ENCODE measurements around the gene UBE2H.
"Not testable (repeated sequence)": the region's sequence is repeated elsewhere in the genome, so short reads cannot be mapped to it uniquely, and the experiment has no call there.

Gene UBE2H

DNA sequence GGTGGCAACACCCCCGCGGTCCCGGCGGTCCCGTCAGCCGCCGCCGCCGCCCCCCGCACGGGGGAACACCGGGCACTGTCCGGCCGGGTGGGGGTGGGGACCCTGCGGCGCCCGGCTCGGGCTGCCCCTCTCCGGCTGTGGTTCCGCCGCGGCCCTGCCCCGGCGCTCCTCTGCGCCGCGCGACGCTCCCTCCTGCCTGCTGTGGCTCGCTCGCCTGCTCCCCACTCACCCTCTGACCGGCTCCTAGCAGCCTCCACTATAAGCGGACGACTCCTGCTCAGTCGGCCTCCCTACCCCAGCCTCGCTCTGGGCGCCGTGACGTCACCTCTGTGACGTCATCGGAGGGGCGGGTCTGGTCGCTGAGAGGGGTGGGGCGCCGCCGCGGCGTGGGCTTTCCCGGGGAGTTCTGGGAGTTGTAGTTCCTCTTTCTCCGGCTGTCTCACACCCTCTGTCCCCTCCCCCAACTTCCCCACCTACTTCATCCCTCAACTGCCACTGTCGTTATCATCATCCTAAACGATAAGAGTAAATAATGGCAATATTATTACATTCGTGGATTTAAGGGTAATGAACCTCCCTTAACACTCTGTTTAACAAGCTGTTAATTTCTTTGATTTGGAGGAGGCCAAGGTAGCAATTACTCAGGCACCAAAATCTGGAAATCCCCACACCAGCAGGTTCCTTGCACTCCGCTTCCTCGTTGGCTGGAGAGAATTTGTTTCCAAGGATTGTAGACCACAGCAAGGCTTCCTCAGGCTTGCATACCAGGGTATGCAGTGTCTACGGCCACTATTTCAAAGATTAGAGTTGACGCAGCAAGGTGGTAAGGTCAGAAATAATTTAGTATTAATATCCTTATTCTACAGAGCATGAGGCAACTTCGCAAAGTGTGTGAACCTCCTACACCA, at the start of gene UBE2H:
Gene UBE2H (minus strand): TSS at position 308 of the 908 bp plus-strand sequence. CDS start 405 bp downstream, outside the sequence.
- peak; percentile 90 for DNase-seq

DNA sequence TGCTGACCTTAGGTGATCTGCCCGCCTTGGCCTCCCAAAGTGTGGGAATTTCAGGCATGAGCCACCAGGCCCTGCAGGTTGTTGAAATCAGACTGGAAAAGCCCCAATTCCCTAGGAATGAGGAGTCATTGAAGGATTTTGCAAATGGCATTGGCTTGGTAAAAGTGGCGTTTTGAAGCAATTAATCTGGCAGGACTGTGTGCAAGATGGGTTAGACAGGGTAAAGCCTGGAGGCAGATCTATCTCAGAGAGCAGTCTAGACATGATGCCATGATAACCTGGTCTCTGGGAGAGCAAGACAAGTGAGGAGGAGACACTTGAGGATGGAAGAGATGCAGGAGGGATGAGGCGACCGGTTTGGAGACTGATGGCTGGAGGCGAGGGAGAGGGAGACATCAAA, 45.7 kb upstream of the UBE2H start:
- no peak for DNase-seq

DNA sequence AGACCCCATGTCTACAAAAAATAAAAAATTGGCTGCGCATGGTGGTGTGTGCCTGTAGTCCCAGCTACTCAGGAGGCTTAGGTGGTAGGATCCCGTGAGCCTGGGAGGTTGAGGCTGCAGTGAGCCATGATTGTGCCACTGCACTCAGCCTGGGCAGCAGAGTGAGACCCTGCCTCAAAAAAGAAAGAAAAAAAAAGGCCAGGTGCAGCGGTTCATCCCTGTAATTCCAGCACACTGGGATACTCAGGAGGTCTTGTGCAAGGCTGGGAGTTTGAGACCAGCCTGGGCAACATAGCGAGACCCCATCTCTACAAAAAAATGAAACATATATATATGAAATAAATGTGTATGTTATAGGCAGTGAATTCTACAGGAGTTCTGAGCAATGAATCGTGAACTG, 44.5 kb upstream of the UBE2H start:
- no peak for DNase-seq

DNA sequence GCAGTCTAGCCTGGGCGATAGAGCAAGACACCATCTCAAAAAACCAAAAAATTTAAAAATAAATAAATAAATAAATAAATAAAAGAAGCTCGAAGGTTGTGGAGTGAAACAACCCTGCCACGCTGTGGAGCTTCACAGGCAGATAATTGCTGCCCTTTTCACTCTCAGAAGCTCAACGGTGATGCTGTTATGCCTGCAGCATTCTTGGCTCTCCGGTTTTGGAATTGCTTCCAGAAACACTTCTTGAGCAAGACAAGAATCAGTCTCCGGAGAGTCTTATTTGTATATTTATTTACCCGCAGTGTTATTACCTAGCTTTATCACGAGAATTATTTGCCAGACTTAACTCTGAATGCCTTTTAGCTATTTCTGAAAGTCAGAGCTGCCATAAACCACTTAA, 40.5 kb upstream of the UBE2H start:
- DNase-seq, result no peak

DNA sequence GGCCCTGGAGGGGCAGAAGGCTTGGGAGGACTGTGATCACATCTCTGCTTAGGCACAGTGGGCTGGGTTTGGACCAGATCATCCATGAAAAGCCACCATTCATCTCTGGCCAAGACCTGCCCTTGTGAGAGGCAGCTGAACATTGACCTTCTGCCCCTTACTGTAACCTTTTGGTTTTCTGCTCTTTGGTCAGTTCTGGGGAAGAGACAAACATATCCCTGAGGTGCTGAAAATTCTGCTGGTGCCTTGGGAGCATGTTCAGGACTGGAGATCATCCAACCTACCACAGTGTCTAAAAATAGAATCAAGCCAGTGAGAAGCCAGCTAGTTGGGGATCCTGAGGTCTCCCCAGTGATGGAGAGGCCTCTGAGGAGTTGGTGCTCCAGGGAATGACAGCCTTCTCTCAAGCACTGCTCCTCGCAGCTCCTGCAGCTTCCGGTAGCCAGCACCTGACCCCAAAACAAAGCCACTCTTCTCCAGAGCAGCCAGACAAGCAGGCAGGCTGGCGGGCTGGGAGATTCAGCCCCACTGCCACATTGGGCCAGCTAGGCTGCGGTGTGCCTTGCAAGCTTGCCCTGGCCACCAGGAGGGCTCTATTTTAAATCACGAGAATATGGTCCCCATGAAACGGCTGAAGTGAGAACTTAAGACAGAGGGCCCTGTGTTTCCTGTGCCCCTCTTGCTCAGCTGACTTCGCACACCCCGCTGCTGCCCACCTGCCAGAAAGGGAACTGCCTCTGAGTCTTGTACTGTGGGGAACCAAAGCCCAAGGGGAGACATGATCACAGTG, 37.8 kb upstream of the UBE2H start:
- no peak for DNase-seq

DNA sequence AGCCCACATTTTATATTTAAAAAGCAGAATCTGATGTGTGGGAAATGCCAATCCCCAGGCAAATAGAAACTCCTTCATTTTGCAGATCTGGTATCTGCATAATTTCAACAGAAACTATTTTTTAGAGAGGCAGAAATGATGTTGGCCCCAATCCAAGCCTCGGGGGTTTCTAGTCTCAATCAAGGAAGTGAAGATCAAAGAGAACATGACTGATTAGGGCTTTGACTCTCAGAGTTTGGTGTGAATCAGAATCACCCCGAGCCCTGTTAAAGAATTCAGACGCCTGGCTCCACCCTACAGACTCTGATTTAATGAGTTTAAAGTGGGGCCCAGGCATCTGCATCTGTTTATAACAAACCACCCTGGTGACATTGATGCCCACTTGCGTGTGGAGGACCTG, 36.7 kb upstream of the UBE2H start:
- DNase-seq, result peak; percentile 45

DNA sequence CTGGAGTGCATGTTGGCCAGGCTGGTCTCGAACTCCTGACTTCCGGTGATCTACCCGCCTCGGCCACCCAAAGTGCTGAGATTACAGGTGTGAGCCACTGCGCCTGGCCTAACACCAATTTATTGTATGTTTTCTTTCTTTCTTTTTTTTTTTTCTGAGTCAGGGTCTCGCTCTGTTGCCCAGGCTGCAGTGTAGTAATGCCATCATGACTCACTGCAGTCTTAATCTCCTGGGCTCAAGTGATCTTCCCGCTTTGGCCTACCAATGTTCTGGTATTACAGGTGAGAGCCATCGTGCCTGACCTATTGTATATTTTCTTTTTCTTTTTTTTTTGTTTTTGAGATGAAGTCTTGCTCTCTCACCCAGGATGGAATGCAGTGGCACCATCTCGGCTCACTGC, 33.8 kb upstream of the UBE2H start:
- no peak for DNase-seq

DNA sequence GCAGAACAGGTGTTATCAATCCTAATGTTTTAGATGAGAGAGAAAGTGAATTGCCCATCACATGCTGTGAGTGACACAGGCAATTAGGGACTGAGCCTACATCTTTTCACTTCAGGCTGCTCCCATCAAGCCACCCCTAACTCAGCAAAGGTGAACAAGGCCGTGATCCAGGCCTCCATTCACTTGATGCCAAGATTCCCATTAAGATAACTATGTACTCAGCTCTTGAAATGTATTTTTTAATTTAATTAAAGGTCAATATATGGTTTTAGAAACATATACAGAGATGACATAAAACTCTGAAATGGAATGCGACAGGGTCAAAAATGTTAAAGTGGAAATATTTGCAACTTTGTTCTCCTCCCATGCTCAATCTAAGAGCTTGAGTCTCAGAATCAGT, 27.9 kb upstream of the UBE2H start:
- no peak for DNase-seq

DNA sequence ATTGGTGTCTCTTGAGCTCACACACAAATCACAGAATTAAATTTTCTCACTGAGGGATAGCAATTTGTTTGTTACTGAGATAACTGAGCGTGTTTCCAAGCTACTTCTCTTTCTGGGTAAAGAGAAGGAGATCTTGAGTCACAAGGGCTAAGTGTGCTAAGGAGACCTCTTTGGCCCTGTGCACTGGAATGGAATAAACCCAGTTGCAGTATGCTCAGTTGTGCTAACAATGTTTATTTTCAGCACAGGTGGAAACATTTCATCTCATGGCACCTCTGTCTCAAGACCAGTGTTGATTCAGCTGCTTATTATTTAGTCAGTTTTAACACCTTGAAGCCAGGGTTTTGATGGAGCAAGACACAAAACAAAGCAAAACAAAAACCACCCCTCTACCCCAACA, 22.5 kb upstream of the UBE2H start:
- DNase-seq, result no peak

DNA sequence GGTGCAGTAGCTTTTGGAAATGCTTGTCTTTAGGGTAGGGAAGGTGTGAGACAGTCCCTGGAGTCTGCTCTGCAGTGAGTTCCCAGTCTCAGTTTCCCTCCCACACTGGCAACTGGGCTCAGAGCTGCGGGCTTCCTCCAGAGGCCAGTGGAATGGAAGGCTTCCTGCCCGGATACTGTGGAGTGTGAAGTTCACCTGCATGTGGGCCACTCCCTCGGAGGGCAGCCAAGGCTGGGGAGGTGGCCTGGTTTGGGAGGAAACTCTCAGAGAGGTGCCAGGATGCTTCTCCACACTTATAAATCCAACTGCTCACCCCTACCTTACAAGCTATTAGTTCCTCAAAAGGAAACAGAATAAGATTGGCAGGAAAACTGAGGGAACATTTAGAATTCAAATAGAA, 18.1 kb upstream of the UBE2H start:
- DNase-seq, result no peak

DNA sequence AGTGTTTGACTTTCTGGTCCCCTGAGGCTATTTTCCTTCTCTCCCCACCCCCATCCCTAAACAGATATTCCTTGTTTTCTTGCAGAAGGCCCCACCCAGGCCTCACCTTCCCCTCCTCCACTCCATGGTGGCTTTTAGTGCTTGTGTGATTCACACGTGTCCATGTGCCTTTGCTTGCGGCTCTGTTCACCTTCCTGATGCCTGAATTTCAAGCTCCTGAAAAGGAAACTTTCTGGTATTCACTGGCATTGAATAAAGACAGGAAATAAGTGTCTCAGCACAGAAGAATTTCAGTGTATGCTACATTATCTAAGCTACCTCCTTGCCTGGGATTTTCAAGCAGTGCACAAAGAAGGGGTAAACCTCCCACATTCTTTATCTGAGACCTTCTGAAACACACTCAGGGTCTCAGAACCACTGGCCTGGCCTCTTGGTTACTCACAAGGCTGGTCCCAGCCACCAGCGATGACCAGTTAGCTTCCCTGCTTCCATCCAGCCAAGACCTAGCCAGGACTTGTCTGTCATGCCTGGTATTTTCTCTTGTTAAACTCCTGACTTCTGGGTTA, 17.2 kb upstream of the UBE2H start:
- no peak for DNase-seq

DNA sequence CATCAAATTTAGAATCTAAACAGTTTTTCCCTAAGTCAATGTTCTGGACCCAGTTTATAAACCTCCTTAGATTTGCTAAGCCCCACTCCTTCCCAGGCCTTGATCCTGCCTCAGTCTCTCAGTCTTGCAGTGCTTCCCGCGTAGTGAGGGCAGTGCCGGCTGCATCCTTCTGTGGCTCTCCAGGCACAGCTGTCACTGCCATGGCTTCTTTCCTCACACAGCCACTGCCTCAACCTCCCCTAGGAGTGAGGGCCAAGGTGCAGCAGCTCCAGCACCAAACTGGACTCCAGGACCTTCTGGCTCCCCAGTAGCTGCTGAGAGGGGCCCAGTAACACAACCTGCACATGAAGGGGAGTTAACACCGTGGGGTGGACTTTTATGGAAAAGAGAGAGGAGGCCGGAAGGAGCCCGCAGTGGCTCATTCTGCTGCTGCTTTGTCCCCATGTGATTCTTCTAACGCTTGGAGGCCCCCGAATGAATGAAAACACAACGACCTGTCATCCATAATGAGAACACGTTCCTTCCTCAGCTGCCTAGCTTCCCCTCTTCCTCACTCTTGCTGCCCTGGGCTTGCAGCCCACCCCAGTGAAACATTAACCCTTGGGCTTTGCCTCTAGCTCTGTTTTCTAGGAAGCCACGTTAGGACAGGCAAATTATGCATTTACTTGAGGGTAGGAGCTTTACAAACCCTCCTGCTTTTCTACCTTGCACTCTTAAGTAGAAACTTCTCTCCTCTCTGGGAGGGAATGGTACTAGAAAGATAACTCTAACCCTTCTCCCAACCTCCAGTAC, 16.0 kb upstream of the UBE2H start:
- DNase-seq, result no peak

DNA sequence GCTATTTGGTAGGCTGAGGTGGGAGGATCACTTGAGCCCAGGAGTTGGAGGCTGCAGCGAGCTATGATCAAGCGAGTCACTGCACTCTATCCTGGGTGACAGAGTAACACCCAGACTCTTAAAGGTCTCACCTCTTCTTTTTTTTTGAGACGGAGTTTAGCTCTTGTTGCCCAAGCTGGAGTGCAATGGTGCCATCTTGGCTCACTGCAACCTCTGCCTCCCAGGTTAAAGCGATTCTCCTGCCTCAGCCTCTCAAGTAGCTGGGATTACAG, 7.4 kb upstream of the UBE2H start:
- DNase-seq, result not testable (repeated sequence)

DNA sequence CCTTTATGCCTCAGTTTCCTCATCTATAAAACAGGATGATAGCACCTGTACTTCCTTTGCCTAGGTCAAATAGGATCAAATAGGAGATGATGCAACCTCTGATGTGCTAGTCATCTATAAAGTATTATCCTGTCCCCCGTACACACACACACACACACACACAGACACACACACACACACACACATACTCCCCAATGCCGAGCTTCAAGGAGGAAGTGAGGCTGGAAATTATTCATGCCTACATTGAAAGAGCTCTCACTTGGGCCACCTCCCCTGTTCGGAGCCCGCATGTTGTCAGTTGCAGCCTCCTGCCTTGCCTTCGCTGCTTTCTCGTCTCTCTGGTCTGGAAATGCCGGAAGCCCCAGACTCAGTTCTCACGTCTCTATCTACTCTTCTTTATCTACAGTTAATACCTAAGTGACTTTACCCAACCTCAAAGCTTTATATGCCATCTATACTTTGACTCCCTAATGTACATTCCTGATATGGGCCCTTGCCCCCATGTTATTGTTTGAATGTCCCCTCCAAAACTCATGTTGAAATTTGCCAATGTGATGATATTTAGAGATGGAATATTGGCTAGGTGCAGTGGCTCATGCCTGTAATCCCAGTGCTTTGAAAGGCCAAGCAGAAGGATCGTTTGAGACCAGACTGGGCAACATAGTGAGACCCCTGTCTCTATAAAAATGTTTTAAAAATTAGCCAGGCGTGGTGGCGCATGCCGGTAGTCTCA, 6.9 kb upstream of the UBE2H start:
- no peak for DNase-seq

DNA sequence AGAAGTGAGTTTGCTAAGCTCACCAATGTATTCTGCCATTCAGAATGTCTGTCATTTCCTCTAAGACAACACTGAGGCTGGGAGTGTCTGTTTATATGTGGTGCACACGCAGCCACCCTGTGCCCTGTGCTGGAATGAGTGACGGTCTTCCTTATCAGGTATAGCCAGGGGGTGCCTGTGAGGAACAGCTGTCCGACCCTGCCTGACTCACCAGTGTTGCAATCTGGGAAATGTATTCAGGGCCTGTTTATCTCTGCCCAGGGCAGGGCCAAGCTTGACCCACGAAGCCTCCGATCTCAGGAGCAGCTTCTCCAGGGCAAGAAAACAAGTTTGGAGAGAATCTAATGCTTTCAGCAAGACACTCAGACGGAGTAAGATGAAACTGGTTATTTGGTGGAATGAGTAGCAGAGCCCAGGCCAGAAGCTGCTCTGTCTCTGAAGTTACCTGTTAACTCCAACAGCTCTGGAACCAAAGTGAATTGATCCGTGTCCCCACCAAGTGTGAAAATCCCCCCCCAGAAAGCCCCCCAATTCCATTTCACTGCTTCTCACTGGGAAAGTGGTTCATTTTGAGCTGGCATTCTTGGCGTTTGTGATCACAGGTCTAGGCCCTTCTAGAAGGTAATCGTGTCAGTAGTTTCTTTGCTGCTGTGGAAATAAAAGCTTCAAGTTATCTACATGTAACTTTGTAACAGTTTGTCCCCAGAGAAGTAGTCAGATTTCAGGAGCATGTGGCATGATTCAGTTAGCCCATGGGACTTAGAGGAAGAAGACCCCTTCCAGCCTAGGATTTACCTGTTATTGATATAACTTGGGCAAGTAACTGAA, 6.1 kb upstream of the UBE2H start:
- DNase-seq, result no peak

DNA sequence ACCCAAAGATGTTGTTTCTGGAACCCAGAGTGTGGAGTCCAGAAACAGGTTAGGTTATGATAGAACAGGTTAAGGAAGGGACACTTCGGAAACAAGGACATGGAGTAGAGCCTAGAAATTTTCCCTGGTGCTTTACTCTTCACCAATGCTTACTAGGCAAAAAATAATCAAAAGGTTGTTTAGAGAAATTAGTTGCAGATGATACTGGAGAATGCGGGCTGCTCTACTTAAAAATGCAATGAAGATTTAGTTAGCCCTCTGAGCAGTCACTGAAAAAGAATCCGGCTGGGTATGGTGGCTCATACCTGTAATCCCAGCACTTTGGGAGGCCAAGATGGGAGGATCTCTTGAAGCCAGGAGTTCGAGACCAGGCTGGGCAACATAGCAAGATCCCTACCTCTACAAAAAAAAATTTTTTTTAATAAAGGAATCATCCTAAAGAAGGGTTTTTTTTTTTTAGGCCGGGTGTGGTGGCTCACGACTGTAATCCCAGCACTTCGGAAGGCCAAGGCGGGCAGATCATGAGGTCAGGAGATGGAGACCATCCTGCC, 3.3 kb upstream of the UBE2H start:
- no peak for DNase-seq

DNA sequence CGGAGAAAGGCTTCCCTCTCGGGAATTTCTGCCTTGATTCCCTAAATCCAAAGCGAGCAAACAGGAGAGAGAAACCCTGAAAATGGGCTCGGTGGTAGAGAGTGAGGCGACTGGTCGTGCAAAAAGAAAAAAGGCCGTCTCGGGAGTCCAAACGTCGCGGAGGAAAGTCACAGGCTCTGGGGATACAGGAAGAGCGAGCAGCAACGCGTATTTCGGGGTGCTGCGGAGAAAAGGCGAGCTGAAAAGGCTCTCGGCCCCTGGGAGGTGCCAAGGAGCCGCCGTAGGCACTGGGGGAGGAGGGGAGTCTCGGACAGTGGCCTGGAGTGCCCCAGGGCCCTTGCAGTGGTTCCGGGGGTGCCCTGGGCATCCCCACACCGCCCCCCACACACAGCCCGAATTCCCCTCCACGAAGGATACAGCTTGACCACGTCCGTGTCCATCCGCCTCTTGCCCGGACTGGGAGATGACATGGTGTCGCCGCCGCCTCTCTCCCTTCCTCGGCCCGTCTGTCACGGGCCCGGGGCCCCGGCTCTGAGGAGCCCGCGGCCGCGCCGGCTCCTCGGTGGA, 591 bp downstream of the UBE2H start:
- DNase-seq, result peak; percentile 24

DNA sequence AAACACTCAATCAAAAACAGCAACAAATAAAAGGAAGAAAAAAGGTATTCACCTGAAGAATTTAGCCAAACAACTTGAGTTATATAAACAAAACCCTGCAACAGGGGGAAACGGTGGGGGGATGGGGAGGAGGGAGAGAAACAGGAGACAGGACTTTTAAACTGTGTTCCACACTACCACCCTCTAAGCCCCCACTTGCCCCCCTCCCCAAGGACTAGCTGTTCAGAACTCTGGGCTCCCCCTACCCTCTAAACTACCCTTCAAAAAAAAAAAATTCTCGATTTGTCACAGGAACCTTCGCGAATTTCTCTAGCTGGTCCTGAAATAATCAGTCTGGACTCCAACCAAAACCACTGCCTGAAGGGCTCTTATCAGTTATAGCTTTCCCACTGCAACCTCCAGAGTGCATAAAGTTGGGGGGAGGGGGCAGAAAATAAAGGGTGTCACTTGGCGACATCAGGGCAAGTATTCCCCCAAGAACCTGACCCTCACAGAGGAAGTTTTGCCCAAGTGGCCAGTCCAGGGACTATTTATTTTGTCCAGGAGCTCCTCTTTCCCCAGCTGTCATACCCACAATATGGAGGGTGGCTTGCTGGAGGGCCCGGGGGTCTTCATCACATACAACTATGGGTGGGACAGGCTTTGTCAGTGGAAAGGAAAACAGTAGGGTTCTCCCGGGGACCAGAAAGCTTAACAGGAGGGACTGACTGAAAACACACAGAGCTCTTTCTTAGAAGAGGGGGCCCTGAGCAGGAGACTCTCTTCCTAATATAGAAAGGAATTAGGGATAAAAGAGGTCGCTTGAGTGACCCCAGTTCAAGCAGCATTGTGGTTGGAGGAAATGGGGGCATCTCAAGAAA, 1.3 kb downstream of the UBE2H start:
- DNase-seq, result no peak

DNA sequence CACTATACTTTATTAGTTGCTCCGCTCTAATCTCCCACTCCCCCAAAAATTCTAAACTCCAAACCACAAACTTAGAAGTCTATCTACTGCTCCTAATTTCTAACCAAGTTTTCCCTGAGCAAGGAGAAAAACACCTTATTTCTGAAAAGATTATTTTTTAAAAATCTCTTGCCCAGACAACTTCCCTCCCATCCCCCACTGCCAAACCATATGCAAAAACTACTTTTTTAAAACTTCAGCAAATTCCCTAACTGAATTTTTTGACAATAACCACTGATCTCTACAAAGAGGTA, 1.9 kb downstream of the UBE2H start:
- DNase-seq, result no peak
